ENCODE results near the gene P4HTM.

DNA sequence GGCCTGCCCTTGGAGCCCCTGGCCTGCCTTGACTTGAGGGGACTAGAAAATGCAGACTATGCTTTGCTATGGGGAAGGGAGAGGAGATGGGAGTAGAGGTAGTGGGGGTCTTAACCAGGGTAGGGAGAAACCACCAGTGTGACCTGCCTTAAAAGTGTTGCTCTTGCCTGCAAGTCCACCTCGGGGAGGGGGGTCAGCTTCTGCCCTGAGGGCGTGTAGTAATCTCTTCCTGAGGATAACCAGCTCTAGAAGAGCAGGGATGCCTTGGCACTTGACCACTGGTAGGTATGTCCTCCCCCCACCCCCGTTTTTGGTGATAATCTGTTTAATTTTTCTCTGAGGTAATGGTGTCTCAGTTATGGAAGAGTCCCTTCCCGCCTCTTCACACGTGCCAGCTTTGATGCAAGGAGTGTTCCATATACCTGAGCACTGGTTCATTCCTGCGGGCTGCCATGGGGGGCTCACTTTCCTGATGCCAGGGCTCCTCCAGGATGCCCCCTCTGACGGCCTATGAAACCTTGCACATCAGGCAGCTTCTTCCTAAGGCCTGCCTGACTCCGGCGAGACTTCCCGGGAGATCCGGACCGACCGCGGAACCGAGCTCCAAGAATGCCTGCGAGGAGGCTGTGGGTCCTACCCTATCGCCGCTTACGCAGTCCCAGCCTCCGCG, 780 bp upstream of the P4HTM start:
- TF ChIP-seq, protein P1, sequence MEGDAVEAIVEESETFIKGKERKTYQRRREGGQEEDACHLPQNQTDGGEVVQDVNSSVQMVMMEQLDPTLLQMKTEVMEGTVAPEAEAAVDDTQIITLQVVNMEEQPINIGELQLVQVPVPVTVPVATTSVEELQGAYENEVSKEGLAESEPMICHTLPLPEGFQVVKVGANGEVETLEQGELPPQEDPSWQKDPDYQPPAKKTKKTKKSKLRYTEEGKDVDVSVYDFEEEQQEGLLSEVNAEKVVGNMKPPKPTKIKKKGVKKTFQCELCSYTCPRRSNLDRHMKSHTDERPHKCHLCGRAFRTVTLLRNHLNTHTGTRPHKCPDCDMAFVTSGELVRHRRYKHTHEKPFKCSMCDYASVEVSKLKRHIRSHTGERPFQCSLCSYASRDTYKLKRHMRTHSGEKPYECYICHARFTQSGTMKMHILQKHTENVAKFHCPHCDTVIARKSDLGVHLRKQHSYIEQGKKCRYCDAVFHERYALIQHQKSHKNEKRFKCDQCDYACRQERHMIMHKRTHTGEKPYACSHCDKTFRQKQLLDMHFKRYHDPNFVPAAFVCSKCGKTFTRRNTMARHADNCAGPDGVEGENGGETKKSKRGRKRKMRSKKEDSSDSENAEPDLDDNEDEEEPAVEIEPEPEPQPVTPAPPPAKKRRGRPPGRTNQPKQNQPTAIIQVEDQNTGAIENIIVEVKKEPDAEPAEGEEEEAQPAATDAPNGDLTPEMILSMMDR (IDR thresholded peaks at IDR 0.05) = no peak
- TF ChIP-seq POLR2AphosphoS5 (IDR thresholded peaks at IDR 0.05) (no peak), POLR2A (IDR thresholded peaks at IDR 0.05) (no peak)
